ENCODE results near the gene SYCN.

SYCN gene

GRCh38 chr19:39197808-39198207, 6.3 kb downstream of the SYCN start:
- no peak for DNase-seq (ENCODE audit: extremely low read depth, low read depth)
- no peak overlapping the region for H3K4me3 ChIP-seq (replicated peaks; ENCODE audit: low read depth, low read length)
- TF ChIP-seq CTCF (IDR thresholded peaks at IDR 0.05; ENCODE audit: low read depth, low read length, missing control alignments) = no peak

- DNase-seq (ENCODE audit: extremely low read depth, low read depth) = no peak
- no peak within 1 kb of the TSS for H3K4me3 ChIP-seq (replicated peaks; ENCODE audit: low read depth, low read length)
- no peak for TF ChIP-seq CTCF (IDR thresholded peaks at IDR 0.05; ENCODE audit: low read depth, low read length, missing control alignments)
Observed at GRCh38 chr19:39196860-39197562, 7.1 kb downstream of the SYCN start, which contains the start of gene NCCRP1. NCCRP1 (plus strand) TSS chr19:39196964; CDS start chr19:39196983, 19 bp downstream.

GRCh38 chr19:39196320-39196719, 7.7 kb downstream of the SYCN start:
- no peak overlapping the region for H3K4me3 ChIP-seq (replicated peaks; ENCODE audit: low read depth, low read length)
- no peak for TF ChIP-seq CTCF (IDR thresholded peaks at IDR 0.05; ENCODE audit: low read depth, low read length, missing control alignments)
- DNase-seq (ENCODE audit: extremely low read depth, low read depth) = no peak

- no peak for DNase-seq (ENCODE audit: extremely low read depth, low read depth)
- no peak overlapping the region for H3K4me3 ChIP-seq (replicated peaks; ENCODE audit: low read depth, low read length)
- TF ChIP-seq CTCF (IDR thresholded peaks at IDR 0.05; ENCODE audit: low read depth, low read length, missing control alignments) = no peak
Observed at GRCh38 chr19:39195755-39196154, 8.3 kb downstream of the SYCN start.

- DNase-seq (ENCODE audit: extremely low read depth, low read depth) = no peak
- H3K4me3 ChIP-seq (replicated peaks; ENCODE audit: low read depth, low read length) = no peak overlapping the region
- TF ChIP-seq CTCF (IDR thresholded peaks at IDR 0.05; ENCODE audit: low read depth, low read length, missing control alignments) = no peak
Observed at GRCh38 chr19:39194832-39195542, 9.1 kb downstream of the SYCN start.

- no peak for DNase-seq (ENCODE audit: extremely low read depth, low read depth)
- H3K4me3 ChIP-seq (replicated peaks; ENCODE audit: low read depth, low read length) = no peak overlapping the region
- no peak for TF ChIP-seq CTCF (IDR thresholded peaks at IDR 0.05; ENCODE audit: low read depth, low read length, missing control alignments)
Observed at GRCh38 chr19:39193803-39194202, 10.3 kb downstream of the SYCN start.
